Activated CD4-positive, alpha-beta T cell treated with anti-CD3 and anti-CD28 coated beads for 36 hours (primary cell): ENCODE results near the gene ERG28. TPM values are rescaled to one million over a fixed set of nuclear protein-coding genes. Genes with fewer than 3 reads are reported as not detected.

Experiments
- ATAC-seq: fragments of 200-7000 bp; cut with Tn5 transposase; one replicate; pipeline ENCODE4 v1.10.0; 2021; ENCODE audit warnings: mild to moderate bottlenecking, moderate library complexity
- CTCF ChIA-PET: fragments of 350-600 bp; sonication (Branson Sonifier 250); formaldehyde crosslinking; loops from one replicate; lab custom pipeline; 2021; ENCODE audit warnings: antibody characterized with exemption; lab: Charles Lee
- POLR2A ChIA-PET: fragments of 350-600 bp; sonication (Branson Sonifier 250); formaldehyde crosslinking; loops from one replicate; lab custom pipeline; 2021; ENCODE audit warnings: antibody characterized with exemption, inconsistent platforms; lab: Charles Lee
- DNase-seq: peaks from one replicate; pipeline ENCODE4 v3.0.0-alpha.2; 2020
- H3K27ac Mint-ChIP-seq: one replicate; pipeline ENCODE4 v1.8.0; 2021; ENCODE audit warnings: mixed read lengths
- H3K27me3 Mint-ChIP-seq: one replicate; pipeline ENCODE4 v1.8.0; 2021; ENCODE audit warnings: mixed read lengths
- H3K36me3 Mint-ChIP-seq: one replicate; pipeline ENCODE4 v1.8.0; 2021; ENCODE audit warnings: low read depth, mixed read lengths
- H3K4me1 Mint-ChIP-seq: one replicate; pipeline ENCODE4 v1.8.0; 2021; ENCODE audit warnings: mixed read lengths
- H3K4me3 Mint-ChIP-seq: one replicate; pipeline ENCODE4 v1.8.0; 2021; ENCODE audit warnings: mild to moderate bottlenecking, moderate library complexity, mixed read lengths
- H3K9me3 Mint-ChIP-seq: one replicate; pipeline ENCODE4 v1.8.0; 2021; ENCODE audit warnings: low read depth, mixed read lengths
- intact Hi-C, 2 experiments: fragments of 100-400 bp; cut with DNase I in 1 of 2; cut with micrococcal nuclease in 1 of 2; formaldehyde crosslinking; loops; one replicate each; pipeline versions ENCODE4 v1.14.2 to v1.15.1; 2022 to 2024; cut with DNase I, micrococcal nuclease
- total RNA-seq, 2 experiments: library from RNA; stranded (reverse); gene quantifications; one replicate each; pipeline ENCODE4 v1.2.3, GENCODE V29; 2021

The ERG28 gene
- total RNA-seq, 2 experiments from 2014 or later: 19.1 to 23.7 TPM

GRCh38 chr14:75660238-75660629, 442 bp downstream of the ERG28 start:
- CTCF ChIA-PET: interaction anchor here (0.7 to 1.9 kb wide), 13 partner anchors 10 to 351 kb away, joined by 3 to 17 read pairs (median 3); no protein-coding TSS in a partner anchor
- peak overlapping the region; percentile 96 for H3K4me3 Mint-ChIP-seq
- no peaks in the 10 kb centered on the region for H3K27me3 Mint-ChIP-seq

GRCh38 chr14:75658957-75659356, 1.7 kb downstream of the ERG28 start:
- H3K9me3 Mint-ChIP-seq: no peaks in the 10 kb centered on the region
- ATAC-seq: no peak
- no peak for DNase-seq
- intact Hi-C loops: loop anchor here in 1 of 2 experiments (10.0 kb wide), 1 partner anchor 144 kb away; no protein-coding TSS in a partner anchor
- H3K36me3 Mint-ChIP-seq: peaks cover 4% of the 10 kb centered on the region
- peak overlapping the region; percentile 40 for H3K27ac Mint-ChIP-seq
- POLR2A ChIA-PET: no interaction called here
- H3K27me3 Mint-ChIP-seq: no peaks in the 10 kb centered on the region
- H3K4me3 Mint-ChIP-seq: no peak overlapping the region
- peaks cover 19% of the 10 kb centered on the region for H3K4me1 Mint-ChIP-seq
- CTCF ChIA-PET: interaction anchor here (1.8 kb wide), 1 partner anchor 170 kb away, joined by 8 read pairs; no protein-coding TSS in a partner anchor

More at GRCh38 chr14:75660238-75660629, 442 bp downstream of the ERG28 start:
- ATAC-seq (no peak), DNase-seq (no peak)
- intact Hi-C loops: loop anchor here (1.0 to 5.0 kb wide), 8 partner anchors 83 to 1153 kb away; partner anchors contain the start of genes ANGEL1 (in 1 of the 2), DLST (in 1 of the 2), FOS (in 1 of the 2) and GPATCH2L (in 1 of the 2)
- Mint-ChIP-seq H3K4me1 (peaks cover 17% of the 10 kb centered on the region), H3K36me3 (peaks cover 8% of the 10 kb centered on the region), H3K9me3 (no peaks in the 10 kb centered on the region), H3K27ac (peak overlapping the region; percentile 99)
- POLR2A ChIA-PET: interaction anchor here (1.0 to 1.5 kb wide), 3 partner anchors 83 to 117 kb away, joined by 4 to 6 read pairs (median 6); no protein-coding TSS in a partner anchor

- CTCF ChIA-PET: interaction anchor here (0.8 to 8.6 kb wide), 9 partner anchors 10 to 350 kb away, joined by 3 to 104 read pairs (median 3); partner anchors contain the start of gene FLVCR2
- Mint-ChIP-seq H3K9me3 (no peaks in the 10 kb centered on the region), H3K36me3 (peaks cover 11% of the 10 kb centered on the region), H3K4me1 (peaks cover 22% of the 10 kb centered on the region), H3K27me3 (no peaks in the 10 kb centered on the region), H3K27ac (no peak overlapping the region), H3K4me3 (no peak overlapping the region)
- POLR2A ChIA-PET: no interaction called here
- intact Hi-C loops: loop anchor here in 1 of 2 experiments (10.0 kb wide), 1 partner anchor 143 kb away; no protein-coding TSS in a partner anchor
- ATAC-seq (no peak), DNase-seq (no peak)
These were observed 3.3 kb downstream of the ERG28 start for GRCh38 chr14:75657331-75657730.

- no peak for DNase-seq
- H3K4me3 Mint-ChIP-seq: no peak overlapping the region
- intact Hi-C loops: loop anchor here (2.0 to 10.0 kb wide), 2 partner anchors 140 to 166 kb away; no protein-coding TSS in a partner anchor
- peaks cover 26% of the 10 kb centered on the region for H3K36me3 Mint-ChIP-seq
- H3K27ac Mint-ChIP-seq: no peak overlapping the region
- ATAC-seq: no peak
- H3K27me3 Mint-ChIP-seq: no peaks in the 10 kb centered on the region
- peaks cover 18% of the 10 kb centered on the region for H3K4me1 Mint-ChIP-seq
- H3K9me3 Mint-ChIP-seq: no peaks in the 10 kb centered on the region
- POLR2A ChIA-PET: no interaction called here
- CTCF ChIA-PET: interaction anchor here (0.6 to 8.6 kb wide), 22 partner anchors 11 to 509 kb away, joined by 3 to 104 read pairs (median 4); partner anchors contain the start of gene FLVCR2
These were observed 5.4 kb downstream of the ERG28 start for GRCh38 chr14:75655235-75655634.

- Mint-ChIP-seq H3K4me3 (no peak overlapping the region), H3K36me3 (peaks cover 33% of the 10 kb centered on the region), H3K9me3 (no peaks in the 10 kb centered on the region), H3K4me1 (peaks cover 11% of the 10 kb centered on the region), H3K27me3 (no peaks in the 10 kb centered on the region), H3K27ac (no peak overlapping the region)
- intact Hi-C loops: loop anchor here (1.0 to 10.0 kb wide), 6 partner anchors 77 to 522 kb away; no protein-coding TSS in a partner anchor
- ATAC-seq (peak; percentile 94), DNase-seq (peak; percentile 91)
- ChIA-PET CTCF (interaction anchor here (0.6 to 8.6 kb wide), 45 partner anchors 9 to 751 kb away, joined by 3 to 104 read pairs (median 4); partner anchors contain the start of gene FLVCR2), POLR2A (interaction anchor here (0.5 to 0.6 kb wide), 2 partner anchors 346 to 1092 kb away, joined by 4 to 6 read pairs; no protein-coding TSS in a partner anchor)
These were observed 6.4 kb downstream of the ERG28 start for GRCh38 chr14:75654127-75654732.

GRCh38 chr14:75653563-75653962, 7.1 kb downstream of the ERG28 start:
- H3K9me3 Mint-ChIP-seq: no peaks in the 10 kb centered on the region
- H3K36me3 Mint-ChIP-seq: peaks cover 33% of the 10 kb centered on the region
- H3K27ac Mint-ChIP-seq: no peak overlapping the region
- peaks cover 7% of the 10 kb centered on the region for H3K4me1 Mint-ChIP-seq
- H3K27me3 Mint-ChIP-seq: no peaks in the 10 kb centered on the region
- no peak overlapping the region for H3K4me3 Mint-ChIP-seq
- DNase-seq: no peak
- intact Hi-C loops: loop anchor here in 1 of 2 experiments (5.0 to 10.0 kb wide), 3 partner anchors 139 to 521 kb away; no protein-coding TSS in a partner anchor
- ChIA-PET POLR2A (interaction anchor here (0.5 kb wide), 1 partner anchor 345 kb away, joined by 6 read pairs; no protein-coding TSS in a partner anchor), CTCF (interaction anchor here (0.7 to 8.6 kb wide), 35 partner anchors 9 to 405 kb away, joined by 3 to 104 read pairs (median 5); partner anchors contain the start of gene FLVCR2)
- ATAC-seq: peak; percentile 30

- intact Hi-C loops: loop anchor here in 1 of 2 experiments (5.0 to 10.0 kb wide), 3 partner anchors 136 to 518 kb away; no protein-coding TSS in a partner anchor
These were observed 10.2 kb downstream of the ERG28 start for GRCh38 chr14:75650253-75651058.

GRCh38 chr14:75649773-75650172, 10.9 kb downstream of the ERG28 start:
- POLR2A ChIA-PET: no interaction called here
- Mint-ChIP-seq H3K27ac (no peak overlapping the region), H3K9me3 (no peaks in the 10 kb centered on the region), H3K36me3 (peaks cover 35% of the 10 kb centered on the region), H3K4me1 (peaks cover 6% of the 10 kb centered on the region), H3K27me3 (no peaks in the 10 kb centered on the region), H3K4me3 (no peak overlapping the region)
- no peak for ATAC-seq
- CTCF ChIA-PET: interaction anchor here (0.7 to 1.4 kb wide), 4 partner anchors 11 to 341 kb away, joined by 4 to 5 read pairs (median 4); partner anchors contain the start of genes ERG28 and TTLL5
- no peak for DNase-seq
- intact Hi-C loops: loop anchor here in 1 of 2 experiments (5.0 to 10.0 kb wide), 3 partner anchors 135 to 517 kb away; no protein-coding TSS in a partner anchor

More at GRCh38 chr14:75650253-75651058, 10.2 kb downstream of the ERG28 start:
- DNase-seq (no peak), ATAC-seq (no peak)
- POLR2A ChIA-PET: no interaction called here
- Mint-ChIP-seq H3K36me3 (peaks cover 35% of the 10 kb centered on the region), H3K27me3 (no peaks in the 10 kb centered on the region), H3K4me1 (peaks cover 6% of the 10 kb centered on the region), H3K27ac (no peak overlapping the region), H3K4me3 (no peak overlapping the region), H3K9me3 (no peaks in the 10 kb centered on the region)
- CTCF ChIA-PET: interaction anchor here (0.7 to 8.6 kb wide), 7 partner anchors 10 to 203 kb away, joined by 3 to 104 read pairs (median 3); partner anchors contain the start of genes ERG28, FLVCR2 and TTLL5

GRCh38 chr14:75649337-75649736, 11.3 kb downstream of the ERG28 start:
- peaks cover 6% of the 10 kb centered on the region for H3K4me1 Mint-ChIP-seq
- ChIA-PET CTCF (interaction anchor here (0.7 to 1.4 kb wide), 5 partner anchors 11 to 341 kb away, joined by 3 to 5 read pairs (median 4); partner anchors contain the start of genes ERG28 and TTLL5), POLR2A (no interaction called here)
- intact Hi-C loops: no loop called here
- H3K9me3 Mint-ChIP-seq: no peaks in the 10 kb centered on the region
- H3K27ac Mint-ChIP-seq: no peak overlapping the region
- DNase-seq: no peak
- H3K36me3 Mint-ChIP-seq: peaks cover 35% of the 10 kb centered on the region
- H3K4me3 Mint-ChIP-seq: no peak overlapping the region
- ATAC-seq: no peak
- H3K27me3 Mint-ChIP-seq: no peaks in the 10 kb centered on the region

- H3K36me3 Mint-ChIP-seq: peaks cover 34% of the 10 kb centered on the region
- intact Hi-C loops: no loop called here
- ChIA-PET POLR2A (no interaction called here), CTCF (interaction anchor here (1.4 kb wide), 1 partner anchor 340 kb away, joined by 5 read pairs; no protein-coding TSS in a partner anchor)
- DNase-seq (no peak), ATAC-seq (no peak)
- H3K9me3 Mint-ChIP-seq: no peaks in the 10 kb centered on the region
- H3K4me1 Mint-ChIP-seq: no peaks in the 10 kb centered on the region
- H3K27me3 Mint-ChIP-seq: no peaks in the 10 kb centered on the region
- no peak overlapping the region for H3K27ac Mint-ChIP-seq
- no peak overlapping the region for H3K4me3 Mint-ChIP-seq
These were observed 12.4 kb downstream of the ERG28 start for GRCh38 chr14:75648066-75648838.
